Stimulated activated CD4-positive, alpha-beta T cell treated with anti-CD3 and anti-CD28 coated beads, Interleukin-12 subunit alpha, Interleukin-12 subunit beta, amount 100 ng/mL, for 4 hours (primary cell): ENCODE measurements around the gene GATA2.

Source experiments
- DNase-seq: peaks from one replicate; pipeline ENCODE4 v3.0.0-alpha.2; 2020

GATA2 gene

GRCh38 chr3:128430731-128431130 is 62.3 kb downstream of the GATA2 start:
- DNase-seq: no peak

- DNase-seq: no peak
Observed at GRCh38 chr3:128430301-128430700, 62.7 kb downstream of the GATA2 start.

DNA sequence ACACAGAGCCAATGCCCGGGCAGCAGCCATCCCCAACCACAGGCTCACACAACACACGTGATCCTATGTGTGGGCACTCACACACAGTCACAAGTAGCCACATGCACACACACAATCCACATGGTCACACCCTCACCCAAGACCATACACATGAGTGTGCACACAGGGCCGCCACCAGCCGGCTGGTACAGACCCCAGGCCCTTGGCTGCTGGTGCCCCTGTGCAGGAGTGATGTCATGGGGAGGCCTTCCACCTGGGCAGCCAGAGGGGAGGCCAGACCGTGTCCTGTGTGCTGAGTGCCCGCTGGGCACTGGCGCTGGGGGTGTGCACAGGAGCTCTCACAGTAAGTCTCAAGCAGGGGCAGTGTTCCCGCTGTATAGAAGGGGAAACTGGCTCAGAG is 63.2 kb downstream of the GATA2 start:
- no peak for DNase-seq
